Measurements from ENCODE around the gene SLC50A1.

The SLC50A1 gene

GRCh38 chr1:155086128-155086741 is 49.4 kb upstream of the SLC50A1 start (continued):
- TF ChIP-seq ZNF692 (tag by site-specific recombination; IDR thresholded peaks at IDR 0.05) (peak; percentile 48; the same call in 1 of the 2 replicates), GLI2 (tag by site-specific recombination; IDR thresholded peaks at IDR 0.05; ENCODE audit: borderline replicate concordance, low read depth) (no peak), ZNF664 (tag by site-specific recombination; IDR thresholded peaks at IDR 0.05) (no peak), ZNF624 (tag by site-specific recombination; IDR thresholded peaks at IDR 0.05) (no peak), ZIC2 (tag by site-specific recombination; IDR thresholded peaks at IDR 0.05) (peak; percentile 69), ZBTB26 (tag by site-specific recombination; optimal IDR thresholded peaks at IDR 0.05) (no peak), ZNF610 (tag by site-specific recombination; IDR thresholded peaks at IDR 0.05; ENCODE audit: borderline replicate concordance) (no peak), ZXDB (tag by site-specific recombination; IDR thresholded peaks at IDR 0.05) (no peak), PRDM10 (tag by site-specific recombination; IDR thresholded peaks at IDR 0.05) (peak; percentile 28; the same call in 1 of the 2 replicates), ZBTB48 (tag by site-specific recombination; IDR thresholded peaks at IDR 0.05) (no peak), PRDM2 (tag by site-specific recombination; IDR thresholded peaks at IDR 0.05; ENCODE audit: borderline replicate concordance) (no peak), SCRT1 (tag by site-specific recombination; IDR thresholded peaks at IDR 0.05; ENCODE audit: borderline replicate concordance) (no peak), HIC1 (tag by site-specific recombination; IDR thresholded peaks at IDR 0.05) (peak; percentile 90), ZNF558 (tag by site-specific recombination; IDR thresholded peaks at IDR 0.05) (no peak), HOXA7 (CRISPR knock-in tag; IDR thresholded peaks at IDR 0.05; ENCODE audit: borderline replicate concordance) (no peak), ZNF391 (tag by site-specific recombination; IDR thresholded peaks at IDR 0.05; ENCODE audit: borderline replicate concordance, low read depth) (peak; percentile 53; the same call in 1 of the 2 replicates), OVOL3 (tag by site-specific recombination; IDR thresholded peaks at IDR 0.05) (no peak), ZNF76 (tag by site-specific recombination; IDR thresholded peaks at IDR 0.05; ENCODE audit: borderline replicate concordance, low read depth) (no peak), GLIS1 (tag by site-specific recombination; IDR thresholded peaks at IDR 0.05) (peak; percentile 85), ZNF140 (tag by site-specific recombination; IDR thresholded peaks at IDR 0.05) (no peak), ZBTB10 (tag by site-specific recombination; IDR thresholded peaks at IDR 0.05) (no peak), GLIS2 (tag by site-specific recombination; IDR thresholded peaks at IDR 0.05) (peak; percentile 56)

Measured in HEK293 (cell line).